IMR-90 (cell line): Measurements from ENCODE around the gene RNF114. TPM values are rescaled to one million over a fixed set of nuclear protein-coding genes. Genes with fewer than 3 reads are reported as not detected.

Experiments used
- ATAC-seq: fragments of 200-7000 bp; cut with Tn5 transposase; 2 replicates; pipeline ENCODE4 v1.9.1; 2020; ENCODE audit warnings: low read depth, mild to moderate bottlenecking, moderate library complexity
- BruUV-seq: library from RNA; stranded (reverse); fragments of 400-500 nt; replicated peaks from 2 replicates; lab custom pipeline; 2021; lab: Mats Ljungman, UMichigan
- CTCF ChIA-PET: fragments of 300-600 bp; formaldehyde crosslinking; extraction: SDS; loops from one replicate; lab custom pipeline; 2021; ENCODE audit warnings: antibody characterized with exemption; lab: Yijun Ruan, JAX
- POLR2A ChIA-PET: fragments of 300-600 bp; sonication (Branson Sonifier 250); formaldehyde crosslinking; loops from one replicate; lab custom pipeline; 2022; ENCODE audit warnings: antibody characterized with exemption; ENCODE audit not compliant: unreplicated experiment; lab: Charles Lee
- DNase-seq: peaks from one replicate; pipeline ENCODE4 v3.0.0; 2013
- H2AFZ ChIP-seq: replicated peaks from 2 replicates; pipeline ENCODE3; 2013; ENCODE audit warnings: low read length, mild to moderate bottlenecking; ENCODE audit not compliant: poor library complexity
- H2AK5ac ChIP-seq: 2 replicates; pipeline ENCODE4 v1.6.1; 2013; ENCODE audit warnings: low read depth, low read length, inconsistent platforms
- H2AK9ac ChIP-seq: replicated peaks from 2 replicates; pipeline ENCODE3; 2013; ENCODE audit warnings: mild to moderate bottlenecking, low read depth, low read length, moderate library complexity; ENCODE audit not compliant: poor library complexity
- H2BK120ac ChIP-seq: 2 replicates; pipeline ENCODE4 v1.6.1; 2013; ENCODE audit warnings: low read depth, low read length, inconsistent platforms
- H2BK15ac ChIP-seq: 3 replicates; pipeline ENCODE4 v1.6.1; 2013; ENCODE audit warnings: low read depth, low read length, inconsistent platforms
- H2BK20ac ChIP-seq: 2 replicates; pipeline ENCODE4 v1.6.1; 2013; ENCODE audit warnings: low read depth, mild to moderate bottlenecking, inconsistent platforms, low read length, moderate library complexity
- H2BK5ac ChIP-seq: 2 replicates; pipeline ENCODE4 v1.6.1; 2013; ENCODE audit warnings: mild to moderate bottlenecking, low read depth, low read length, inconsistent platforms; ENCODE audit not compliant: poor library complexity, severe bottlenecking
- H3K14ac ChIP-seq: replicated peaks from 2 replicates; pipeline ENCODE4 v1.6.1; 2013; ENCODE audit warnings: low read depth, low read length, inconsistent platforms
- H3K18ac ChIP-seq: 2 replicates; pipeline ENCODE4 v1.6.1; 2013; ENCODE audit warnings: low read depth, low read length, control low read depth
- H3K23ac ChIP-seq: 2 replicates; pipeline ENCODE4 v1.6.1; 2013; ENCODE audit warnings: low read depth, low read length, inconsistent platforms
- H3K27ac ChIP-seq: 2 replicates; pipeline ENCODE4 v1.5.1; 2013; ENCODE audit warnings: mild to moderate bottlenecking, control low read depth, low read length; ENCODE audit not compliant: insufficient read depth
- H3K27me3 ChIP-seq: 2 replicates; pipeline ENCODE4 v1.6.1; 2013; ENCODE audit warnings: low read length; ENCODE audit not compliant: control insufficient read depth, insufficient read depth
- H3K36me3 ChIP-seq: 2 replicates; pipeline ENCODE4 v1.6.1; 2013; ENCODE audit warnings: low read length, mixed read lengths; ENCODE audit not compliant: control insufficient read depth, insufficient read depth
- H3K4ac ChIP-seq: 2 replicates; pipeline ENCODE4 v1.6.1; 2013; ENCODE audit warnings: low read depth, low read length, inconsistent platforms
- H3K4me1 ChIP-seq: 2 replicates; pipeline ENCODE4 v1.6.1; 2013; ENCODE audit warnings: low read length, mixed read lengths; ENCODE audit not compliant: control insufficient read depth, insufficient read depth
- H3K4me2 ChIP-seq: 2 replicates; pipeline ENCODE4 v1.6.1; 2013; ENCODE audit warnings: low read depth, mild to moderate bottlenecking, control low read depth, low read length, moderate library complexity
- H3K4me3 ChIP-seq: 2 replicates; pipeline ENCODE4 v1.5.1; 2013; ENCODE audit warnings: low read depth, mild to moderate bottlenecking, control low read depth, low read length, moderate library complexity; ENCODE audit not compliant: insufficient read depth
- H3K56ac ChIP-seq: 2 replicates; pipeline ENCODE4 v1.6.1; 2013; ENCODE audit warnings: low read length, inconsistent platforms; ENCODE audit not compliant: insufficient read depth; ENCODE audit errors: extremely low read depth
- H3K79me1 ChIP-seq, 2 experiments: 2 replicates each; pipeline ENCODE4 v1.6.1; 2013; ENCODE audit warnings: low read length in 2 of 2, inconsistent platforms in 1 of 2, low read depth in 1 of 2
- H3K9ac ChIP-seq: 2 replicates; pipeline ENCODE4 v1.6.1; 2013; ENCODE audit warnings: low read depth, low read length, control low read depth
- H3K9me1 ChIP-seq: 2 replicates; pipeline ENCODE4 v1.6.1; 2013; ENCODE audit warnings: low read length, inconsistent platforms; ENCODE audit not compliant: insufficient read depth
- H3K9me3 ChIP-seq: 2 replicates; pipeline ENCODE4 v1.6.1; 2013; ENCODE audit warnings: low read length; ENCODE audit not compliant: control insufficient read depth, insufficient read depth
- H4K20me1 ChIP-seq: 2 replicates; pipeline ENCODE4 v1.6.1; 2013; ENCODE audit warnings: low read length, inconsistent platforms; ENCODE audit not compliant: insufficient read depth
- H4K5ac ChIP-seq: 2 replicates; pipeline ENCODE4 v1.6.1; 2013; ENCODE audit warnings: mild to moderate bottlenecking, low read depth, low read length, control low read depth
- H4K8ac ChIP-seq, 2 experiments: 2 replicates each; pipeline ENCODE4 v1.6.1; 2013; ENCODE audit warnings: low read depth in 2 of 2, low read length in 2 of 2, control low read depth in 1 of 2, inconsistent platforms in 1 of 2
- H4K91ac ChIP-seq: 2 replicates; pipeline ENCODE4 v1.6.1; 2013; ENCODE audit warnings: low read depth, low read length, inconsistent platforms; ENCODE audit not compliant: insufficient read depth
- BHLHE40 ChIP-seq: fragments of 150-350 bp; IDR thresholded peaks from 2 replicates; pipeline ENCODE4 v1.6.1; 2016; ENCODE audit warnings: mild to moderate bottlenecking, low read depth, low read length
- CHD1 ChIP-seq: IDR thresholded peaks from 2 replicates; pipeline ENCODE4 v1.6.1; 2012; ENCODE audit warnings: low read depth, low read length, improper control_type of control experiment
- MAFK ChIP-seq: IDR thresholded peaks from 2 replicates; pipeline ENCODE4 v1.6.1; 2012; ENCODE audit warnings: low read depth, low read length, improper control_type of control experiment
- MXI1 ChIP-seq: IDR thresholded peaks from 2 replicates; pipeline ENCODE4 v1.6.1; 2012; ENCODE audit warnings: low read depth, mild to moderate bottlenecking, low read length, moderate library complexity, borderline replicate concordance
- NFE2L2 ChIP-seq: fragments of 150-350 bp; IDR thresholded peaks from 2 replicates; pipeline ENCODE4 v1.6.1; 2016; ENCODE audit warnings: low read depth, mild to moderate bottlenecking, low read length
- SMC3 ChIP-seq: fragments of 150-350 bp; IDR thresholded peaks from 2 replicates; pipeline ENCODE4 v1.6.1; 2016; ENCODE audit warnings: low read depth, mild to moderate bottlenecking, antibody characterized with exemption, low read length, moderate library complexity
- WGBS, 2 experiments: methylation state at CpG; one replicate each; pipeline versions ENCODE4 v1.1.5 to v1.1.7; 2013; ENCODE audit warnings: missing lambda C conversion rate in 2 of 2; ENCODE audit not compliant: insufficient read length in 1 of 2; ENCODE audit errors: extremely low coverage in 2 of 2; 5-methylcytosine and 5-hydroxymethylcytosine counted together
- dilution Hi-C: fragments of 300-500 bp; cut with HindIII; formaldehyde crosslinking; loops from one replicate; pipeline ENCODE4 v1.14.3; 2018; ENCODE audit warnings: low sequenced_read_pairs; ENCODE audit not compliant: unreplicated experiment
- in situ Hi-C: fragments of 300-500 bp; cut with MboI; formaldehyde crosslinking; loops from 3 replicates; pipeline ENCODE4 v1.14.3; 2019; ENCODE audit warnings: low sequenced_read_pairs, inconsistent platforms, mixed read lengths
- intact Hi-C: fragments of 100-400 bp; cut with micrococcal nuclease; formaldehyde crosslinking; loops from 2 replicates; pipeline ENCODE4 v1.10.0; 2022
- polyA plus RNA-seq, 3 experiments: library from polyadenylated mRNA; depleted of rRNA; stranded (reverse); fragments of >200 nt; gene quantifications; 2 replicates each; pipeline ENCODE4 v1.2.3, GENCODE V29; 2012; ENCODE audit warnings: low replicate concordance in 1 of 3
- total RNA-seq: library from RNA; depleted of rRNA; stranded (reverse); fragments of >200 nt; gene quantifications from 2 replicates; pipeline ENCODE4 v1.2.3, GENCODE V29; 2012
- TF ChIP-seq, protein P1 (sequence below): conservative IDR thresholded peaks from 2 replicates; pipeline ENCODE4 v1.5.1; 2012; ENCODE audit warnings: mild to moderate bottlenecking, low read depth, low read length, improper control_type of control experiment
- TF ChIP-seq, protein P2 (sequence below): fragments of 150-350 bp; IDR thresholded peaks from 2 replicates; pipeline ENCODE4 v1.6.1; 2016; ENCODE audit warnings: low read depth, mild to moderate bottlenecking, low read length, moderate library complexity, borderline replicate concordance

Gene RNF114
- total and polyA plus RNA-seq, 2 of the 4 experiments (the other 2 are of a cell fraction) = 44.6 to 62.3 TPM

DNA sequence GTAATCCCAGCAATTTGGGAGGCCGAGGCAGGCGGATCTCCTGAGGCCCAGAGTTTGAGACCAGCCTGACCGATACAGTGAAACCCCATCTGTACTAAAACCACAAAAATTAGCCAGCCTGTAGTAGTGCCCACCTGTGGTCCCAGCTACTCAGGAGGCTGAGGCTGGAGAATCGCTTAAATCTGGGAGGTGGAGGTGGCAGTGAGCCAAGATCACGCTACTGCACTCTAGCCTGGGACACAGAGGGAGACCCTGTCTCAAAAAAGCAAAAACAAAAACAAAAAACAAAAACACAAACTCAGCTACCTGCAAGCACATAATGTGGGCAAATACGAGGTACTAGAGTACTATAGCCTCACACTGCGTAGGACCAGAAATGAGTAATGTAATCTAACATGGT lies 17.2 kb upstream of the RNF114 start:
- Histone ChIP-seq H3K27ac (no peak overlapping the region), H3K79me1 (peaks cover 5 to 18% of the 10 kb centered on the region in 2 experiments; a peak in 2 of 4 replicates), H2AFZ (no peak overlapping the region), H3K4ac (no peak overlapping the region), H3K36me3 (no peaks in the 10 kb centered on the region), H2BK5ac (no peak overlapping the region), H3K9ac (no peak overlapping the region), H2BK15ac (no peak overlapping the region), H2AK5ac (no peak overlapping the region), H3K27me3 (no peaks in the 10 kb centered on the region), H3K23ac (no peak overlapping the region), H4K91ac (no peak overlapping the region), H3K9me1 (peaks cover 3% of the 10 kb centered on the region; the same call in 1 of the 2 replicates), H2BK120ac (no peak overlapping the region), H3K56ac (no peak overlapping the region), H3K4me1 (peaks cover 4% of the 10 kb centered on the region), H2AK9ac (no peak overlapping the region), H4K20me1 (peaks cover 5% of the 10 kb centered on the region; the same call in 1 of the 2 replicates), H3K4me2 (no peak overlapping the region), H4K8ac (no peak overlapping the region), H3K18ac (no peak overlapping the region), H3K14ac (no peak overlapping the region), H2BK20ac (no peak overlapping the region), H3K9me3 (no peaks in the 10 kb centered on the region), H3K4me3 (no peak overlapping the region), H4K5ac (no peak overlapping the region)
- CTCF ChIA-PET = no interaction called here
- no peak for DNase-seq
- in situ Hi-C loops = no loop called here
- dilution Hi-C loops = no loop called here
- TF ChIP-seq SMC3 (no peak), NFE2L2 (no peak), BHLHE40 (no peak), MAFK (no peak), MXI1 (no peak), CHD1 (no peak)
- TF ChIP-seq, protein P1, sequence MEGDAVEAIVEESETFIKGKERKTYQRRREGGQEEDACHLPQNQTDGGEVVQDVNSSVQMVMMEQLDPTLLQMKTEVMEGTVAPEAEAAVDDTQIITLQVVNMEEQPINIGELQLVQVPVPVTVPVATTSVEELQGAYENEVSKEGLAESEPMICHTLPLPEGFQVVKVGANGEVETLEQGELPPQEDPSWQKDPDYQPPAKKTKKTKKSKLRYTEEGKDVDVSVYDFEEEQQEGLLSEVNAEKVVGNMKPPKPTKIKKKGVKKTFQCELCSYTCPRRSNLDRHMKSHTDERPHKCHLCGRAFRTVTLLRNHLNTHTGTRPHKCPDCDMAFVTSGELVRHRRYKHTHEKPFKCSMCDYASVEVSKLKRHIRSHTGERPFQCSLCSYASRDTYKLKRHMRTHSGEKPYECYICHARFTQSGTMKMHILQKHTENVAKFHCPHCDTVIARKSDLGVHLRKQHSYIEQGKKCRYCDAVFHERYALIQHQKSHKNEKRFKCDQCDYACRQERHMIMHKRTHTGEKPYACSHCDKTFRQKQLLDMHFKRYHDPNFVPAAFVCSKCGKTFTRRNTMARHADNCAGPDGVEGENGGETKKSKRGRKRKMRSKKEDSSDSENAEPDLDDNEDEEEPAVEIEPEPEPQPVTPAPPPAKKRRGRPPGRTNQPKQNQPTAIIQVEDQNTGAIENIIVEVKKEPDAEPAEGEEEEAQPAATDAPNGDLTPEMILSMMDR = no peak
- TF ChIP-seq, protein P2, sequence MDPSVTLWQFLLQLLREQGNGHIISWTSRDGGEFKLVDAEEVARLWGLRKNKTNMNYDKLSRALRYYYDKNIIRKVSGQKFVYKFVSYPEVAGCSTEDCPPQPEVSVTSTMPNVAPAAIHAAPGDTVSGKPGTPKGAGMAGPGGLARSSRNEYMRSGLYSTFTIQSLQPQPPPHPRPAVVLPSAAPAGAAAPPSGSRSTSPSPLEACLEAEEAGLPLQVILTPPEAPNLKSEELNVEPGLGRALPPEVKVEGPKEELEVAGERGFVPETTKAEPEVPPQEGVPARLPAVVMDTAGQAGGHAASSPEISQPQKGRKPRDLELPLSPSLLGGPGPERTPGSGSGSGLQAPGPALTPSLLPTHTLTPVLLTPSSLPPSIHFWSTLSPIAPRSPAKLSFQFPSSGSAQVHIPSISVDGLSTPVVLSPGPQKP = no peak
- POLR2A ChIA-PET = no interaction called here
- intact Hi-C loops = no loop called here
- no TSS peak for BruUV-seq
- no peak for ATAC-seq
- 60% methylated on average over 2 of the region's 7 CpGs; no CpG with 5 or more reads in 1 of the 2 experiments for WGBS, 2 experiments
